ENCODE data around the gene INVS.
"Not testable (repeated sequence)": the region's sequence is repeated elsewhere in the genome, so short reads cannot be mapped to it uniquely, and the experiment has no call there.

Gene INVS

GRCh38 chr9:100098887-100099721 lies at the start of gene INVS, which contains the start of gene ERP44:
TSS of gene INVS (plus strand) at chr9:100099243. CDS start at chr9:100104522, 5,279 bp downstream.
TSS of gene ERP44 (minus strand) at chr9:100099000. CDS start at chr9:100098840, 160 bp downstream.
- peak; percentile 85 to 100 (median 99) for DNase-seq

DNA sequence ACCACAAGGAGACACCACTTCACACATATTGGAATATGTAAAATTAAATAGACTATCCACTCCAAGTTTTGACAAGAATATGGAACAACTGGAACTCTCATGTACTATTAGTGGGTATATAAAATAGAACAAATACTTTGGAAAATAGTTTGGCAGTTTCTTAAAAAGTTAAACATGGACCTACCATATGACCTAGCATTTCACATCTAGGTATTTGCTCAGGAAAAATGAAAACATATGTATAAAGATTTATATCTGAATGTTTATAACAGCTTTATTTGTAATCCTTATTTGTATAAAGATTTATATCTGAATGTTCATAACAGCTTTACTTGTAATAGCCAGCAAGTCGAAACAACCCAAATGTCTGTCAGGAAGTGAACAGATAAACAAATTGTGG lies 49.5 kb upstream of the INVS start:
- DNase-seq: no peak

DNA sequence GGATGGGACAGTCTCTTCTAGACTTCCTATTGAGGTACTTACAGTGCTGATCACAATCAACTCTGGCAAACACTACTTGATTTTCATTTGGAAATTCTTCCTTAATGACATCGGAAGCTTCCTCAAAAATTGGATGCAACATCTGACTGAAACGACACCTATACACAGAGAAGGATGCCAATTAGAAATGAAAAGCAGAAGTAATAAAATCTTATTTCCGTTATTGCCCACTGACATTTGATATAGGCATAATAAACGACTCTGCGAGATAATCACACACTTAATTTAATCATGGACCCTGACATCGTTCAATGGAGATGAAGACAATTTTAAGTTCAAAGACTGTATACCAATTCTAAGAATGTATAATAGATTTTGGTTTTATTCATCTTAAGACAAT lies 46.7 kb upstream of the INVS start:
- no peak for DNase-seq

DNA sequence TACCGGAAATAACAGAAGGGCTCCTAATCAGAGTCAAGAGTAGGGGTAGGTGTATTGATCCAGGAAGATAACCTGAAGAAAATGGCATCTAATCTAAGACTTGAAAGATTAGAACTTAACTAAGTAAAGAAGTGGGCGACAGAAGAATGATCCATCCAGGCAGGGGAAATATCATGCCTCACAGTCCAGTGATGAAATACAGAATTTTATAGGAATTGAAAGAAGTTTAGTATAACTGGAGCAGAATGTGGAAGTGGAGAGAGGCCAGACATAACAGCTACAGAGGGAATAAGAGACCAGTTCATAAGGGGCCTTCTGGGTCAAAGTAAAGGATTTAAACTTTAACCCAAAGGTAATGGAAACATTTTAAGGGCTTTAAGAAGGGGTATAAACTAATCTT lies 42.5 kb upstream of the INVS start:
- no peak for DNase-seq

DNA sequence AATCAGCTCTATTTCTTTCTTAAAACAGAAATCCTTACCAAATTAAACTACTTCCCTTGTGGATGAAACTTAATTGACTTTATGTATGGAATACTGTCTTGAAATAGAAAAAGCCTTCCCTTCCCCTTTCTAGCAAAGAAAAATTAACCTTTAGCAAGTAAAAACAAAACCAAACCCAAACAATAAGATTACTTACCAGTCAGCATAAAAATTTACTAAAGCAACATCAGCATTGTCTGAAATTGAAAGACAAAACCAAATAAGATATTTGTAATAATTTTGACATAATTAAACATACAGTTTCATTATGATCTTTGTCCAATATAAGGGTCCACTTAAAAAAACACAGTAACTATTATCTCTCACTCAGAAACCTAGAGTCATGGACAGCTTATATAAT lies 41.4 kb upstream of the INVS start:
- no peak for DNase-seq

GRCh38 chr9:100058699-100059579 lies 40.1 kb upstream of the INVS start:
- DNase-seq: no peak

DNA sequence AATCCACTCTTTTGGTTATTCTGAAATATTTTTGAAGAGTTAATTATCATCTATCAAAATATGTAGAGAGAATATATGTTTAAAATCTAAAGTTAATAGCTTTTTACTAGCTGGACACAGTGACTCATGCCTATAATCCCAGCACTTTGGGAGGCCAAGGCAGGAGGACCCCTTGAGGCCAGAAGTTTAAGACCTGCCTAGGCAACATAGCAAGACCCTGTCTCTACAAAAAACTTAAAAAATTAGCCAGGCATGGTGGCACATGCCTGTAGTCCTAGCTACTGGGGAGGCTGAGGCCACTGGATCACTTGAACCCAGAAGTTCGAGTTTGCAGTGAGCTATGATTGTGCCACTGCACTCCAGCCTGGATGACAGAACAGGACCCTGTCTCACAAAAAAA lies 36.4 kb upstream of the INVS start:
- DNase-seq: not testable (repeated sequence)

- no peak for DNase-seq
Measured at GRCh38 chr9:100063185-100063584, 35.9 kb upstream of the INVS start.

- no peak for DNase-seq
Measured at GRCh38 chr9:100064872-100065581, 34.0 kb upstream of the INVS start.

DNA sequence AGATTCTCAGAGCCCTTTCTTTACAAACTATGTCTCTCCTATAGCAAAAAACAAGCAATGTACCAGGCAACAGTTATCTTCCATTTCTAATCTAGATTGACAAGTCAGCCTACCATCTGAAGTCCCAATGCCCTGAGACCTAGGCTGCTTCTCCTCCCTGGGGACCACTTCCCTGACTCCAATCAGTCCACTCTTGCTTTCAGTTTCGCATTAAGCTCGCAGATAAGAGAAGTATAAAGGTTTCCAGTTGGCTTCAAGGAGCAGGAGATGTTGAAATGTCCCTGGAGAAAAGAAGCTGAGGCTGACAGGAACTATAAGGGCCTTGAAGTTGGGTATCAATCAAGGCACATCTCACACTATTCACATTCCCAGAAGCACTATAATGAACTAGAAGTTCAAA lies 32.5 kb upstream of the INVS start:
- no peak for DNase-seq

GRCh38 chr9:100067990-100068389 lies 31.1 kb upstream of the INVS start:
- DNase-seq: not testable (repeated sequence)

- not testable (repeated sequence) for DNase-seq
Measured at GRCh38 chr9:100069068-100069467, 30.0 kb upstream of the INVS start.

DNA sequence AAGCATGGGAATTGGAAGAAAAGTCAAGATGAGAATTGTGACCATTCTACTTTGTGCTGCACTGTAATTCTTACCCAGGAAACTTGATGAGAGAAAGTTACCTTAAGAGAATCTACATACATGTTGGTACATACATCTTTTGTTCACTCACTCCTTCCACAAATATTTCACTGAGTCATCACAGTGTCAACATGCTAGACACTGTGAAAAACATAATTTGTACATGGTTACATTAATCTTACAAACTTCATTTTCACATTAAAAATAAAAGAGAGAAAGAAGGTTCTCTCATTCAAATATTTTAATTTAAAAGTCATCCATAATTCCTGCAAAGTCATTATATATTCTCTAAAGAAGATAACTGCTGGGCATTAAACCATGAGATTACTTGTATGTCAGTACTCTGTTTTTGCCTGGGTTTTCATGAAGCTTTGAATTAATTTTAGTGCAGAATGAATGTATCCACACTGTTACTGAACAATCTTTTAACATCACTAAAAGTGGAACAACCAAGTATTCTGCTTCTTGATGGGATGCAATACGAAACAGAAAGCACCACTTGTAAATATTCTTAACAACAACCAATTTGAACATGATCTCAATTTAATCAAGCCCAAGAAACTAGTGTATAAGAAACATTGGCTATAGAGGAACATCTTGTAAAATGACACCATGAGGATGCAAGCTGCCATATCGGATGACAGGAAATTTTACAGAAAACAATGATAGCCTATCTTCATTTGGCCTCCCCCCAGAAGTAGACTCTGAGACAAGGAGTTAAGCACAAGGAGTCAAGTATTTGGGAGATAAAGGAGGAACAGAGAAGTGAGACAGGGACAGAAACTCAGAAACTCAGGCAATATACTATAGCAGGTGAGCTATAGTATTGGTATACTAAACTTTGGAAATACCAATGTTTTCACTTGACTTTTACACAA lies 28.7 kb upstream of the INVS start:
- no peak for DNase-seq

GRCh38 chr9:100071271-100071670 lies 27.8 kb upstream of the INVS start:
- DNase-seq: no peak

DNA sequence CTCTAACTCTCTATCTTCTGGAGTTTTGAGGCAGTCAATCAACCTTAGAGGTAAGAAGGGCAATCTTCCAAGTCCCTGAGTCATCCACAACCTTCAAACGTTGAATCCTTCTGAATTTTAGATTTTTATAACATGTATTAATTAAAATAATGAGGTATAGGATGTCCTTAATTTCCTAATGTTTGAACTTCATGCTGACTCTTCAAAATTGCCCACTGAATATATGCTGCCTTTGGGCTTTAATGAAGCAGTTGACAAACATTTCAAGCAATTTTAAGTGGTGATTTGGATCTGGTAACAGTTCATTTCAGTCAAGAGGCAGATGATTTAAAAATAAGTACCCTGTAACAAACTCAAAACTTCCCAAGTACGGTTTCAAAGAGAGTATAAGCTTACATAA lies 26.2 kb upstream of the INVS start:
- no peak for DNase-seq

DNA sequence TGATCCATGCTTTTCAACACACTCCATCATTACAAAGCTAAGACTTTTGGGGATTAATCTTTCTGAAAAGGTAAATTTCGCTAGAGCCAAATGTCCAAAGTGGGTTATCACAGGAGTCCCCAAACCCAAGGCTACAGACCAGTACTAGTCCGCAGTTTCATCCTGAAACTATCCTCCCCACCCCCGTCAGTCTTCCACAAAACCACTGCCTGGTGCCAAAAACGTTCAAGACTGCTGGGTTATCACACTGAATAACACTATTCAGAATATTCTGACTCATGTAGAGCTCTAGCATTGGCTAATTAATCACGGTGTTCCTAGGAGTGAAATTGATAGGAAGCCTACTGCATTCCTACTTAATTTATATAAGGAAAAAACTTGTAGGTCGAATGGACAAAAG lies 24.9 kb upstream of the INVS start:
- peak in 4 of 56 donors; percentile 1 to 7 (median 3) for DNase-seq

DNA sequence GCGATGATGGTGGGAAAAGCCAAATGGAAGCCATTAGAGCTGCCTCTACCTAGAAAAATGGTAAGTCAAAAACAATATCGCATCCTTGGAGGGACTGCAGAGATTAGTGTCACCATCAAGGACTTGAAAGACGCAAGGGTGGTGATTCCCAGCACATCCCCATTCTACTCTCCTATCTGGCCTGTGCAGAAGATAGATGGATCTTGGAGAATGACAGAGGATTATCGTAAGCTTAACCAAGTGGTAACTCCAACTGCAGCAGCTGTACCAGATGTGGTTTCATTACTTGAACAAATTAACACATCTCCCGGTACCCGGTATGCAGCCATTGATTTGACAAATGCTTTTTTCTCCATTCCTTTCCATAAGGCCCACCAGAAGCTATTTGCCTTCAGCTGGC lies 24.1 kb upstream of the INVS start:
- no peak for DNase-seq

GRCh38 chr9:100076256-100076655 lies 22.8 kb upstream of the INVS start:
- not testable (repeated sequence) for DNase-seq

- no peak for DNase-seq
Measured at GRCh38 chr9:100082782-100083181, 16.3 kb upstream of the INVS start.

DNA sequence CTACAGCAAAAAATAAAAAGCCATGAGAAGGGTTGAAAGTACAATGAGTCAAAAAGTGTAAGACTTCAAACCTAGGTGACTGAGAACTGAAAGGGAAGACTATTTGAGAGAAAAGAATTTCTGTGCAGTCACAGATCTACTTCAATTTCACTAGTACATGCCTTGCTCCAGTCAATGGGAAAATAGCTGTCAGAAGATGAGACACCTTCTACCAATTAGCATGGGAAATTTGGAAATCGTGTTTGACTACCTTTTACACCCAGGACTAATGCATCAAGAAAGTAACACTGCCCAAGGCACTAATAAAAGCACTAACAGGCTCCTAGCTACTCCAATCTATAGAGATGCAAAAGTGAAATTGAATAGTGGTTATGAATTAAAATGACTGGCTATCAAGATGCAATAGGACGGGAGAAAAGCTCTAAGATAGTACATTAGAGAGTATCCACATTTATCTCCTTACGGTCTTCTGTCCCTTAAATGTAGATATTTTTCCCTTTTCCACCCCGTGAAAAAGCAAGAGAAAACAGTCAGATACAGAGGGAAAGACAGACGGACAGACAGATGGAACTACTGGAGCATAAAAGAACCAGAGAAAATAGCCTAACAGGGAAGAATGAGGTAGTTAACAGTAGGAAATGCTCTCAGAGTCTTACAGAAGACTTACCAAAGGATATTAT lies 15.5 kb upstream of the INVS start:
- no peak for DNase-seq

Measured in amygdala (tissue), 56 donors.